ENCODE measurements around the gene MYH7.

DNA sequence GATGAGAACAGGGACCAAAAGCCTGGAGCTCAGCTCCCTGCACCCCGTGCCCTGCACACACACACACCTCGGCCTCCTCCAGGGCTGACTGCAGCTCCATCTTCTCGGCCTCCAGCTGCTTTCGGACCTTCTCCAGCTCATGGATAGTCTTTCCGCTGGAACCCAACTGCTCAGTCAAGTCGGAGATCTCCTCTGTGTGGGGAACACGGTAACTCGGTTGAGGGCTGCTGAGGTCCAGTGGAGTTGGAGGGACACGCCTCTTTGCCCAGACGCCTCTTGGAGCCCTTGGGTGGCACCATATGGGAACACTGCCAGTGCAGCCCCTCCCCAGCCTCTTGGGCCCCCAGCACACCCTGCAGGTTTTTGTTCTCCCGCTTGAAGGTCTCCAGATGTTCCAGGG lies 18.7 kb downstream of the MYH7 start:
- TF ChIP-seq, protein P1, sequence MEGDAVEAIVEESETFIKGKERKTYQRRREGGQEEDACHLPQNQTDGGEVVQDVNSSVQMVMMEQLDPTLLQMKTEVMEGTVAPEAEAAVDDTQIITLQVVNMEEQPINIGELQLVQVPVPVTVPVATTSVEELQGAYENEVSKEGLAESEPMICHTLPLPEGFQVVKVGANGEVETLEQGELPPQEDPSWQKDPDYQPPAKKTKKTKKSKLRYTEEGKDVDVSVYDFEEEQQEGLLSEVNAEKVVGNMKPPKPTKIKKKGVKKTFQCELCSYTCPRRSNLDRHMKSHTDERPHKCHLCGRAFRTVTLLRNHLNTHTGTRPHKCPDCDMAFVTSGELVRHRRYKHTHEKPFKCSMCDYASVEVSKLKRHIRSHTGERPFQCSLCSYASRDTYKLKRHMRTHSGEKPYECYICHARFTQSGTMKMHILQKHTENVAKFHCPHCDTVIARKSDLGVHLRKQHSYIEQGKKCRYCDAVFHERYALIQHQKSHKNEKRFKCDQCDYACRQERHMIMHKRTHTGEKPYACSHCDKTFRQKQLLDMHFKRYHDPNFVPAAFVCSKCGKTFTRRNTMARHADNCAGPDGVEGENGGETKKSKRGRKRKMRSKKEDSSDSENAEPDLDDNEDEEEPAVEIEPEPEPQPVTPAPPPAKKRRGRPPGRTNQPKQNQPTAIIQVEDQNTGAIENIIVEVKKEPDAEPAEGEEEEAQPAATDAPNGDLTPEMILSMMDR (conservative IDR thresholded peaks at IDR 0.05 in 1 of 2, IDR thresholded peaks at IDR 0.05 in 1 of 2; ENCODE audit: low read depth in 1 of 2, low read length in 2 of 2): no peak
- no peak for TF ChIP-seq EZH2 (IDR thresholded peaks at IDR 0.05; ENCODE audit: low read length, missing control alignments)
